HCT116 (cell line): ENCODE measurements around the gene PRDM11. TPM values are rescaled to one million over a fixed set of nuclear protein-coding genes. Genes with fewer than 3 reads are reported as not detected.

Source experiments
- ATAC-seq: fragments of 200-7000 bp; cut with Tn5 transposase; 2 replicates; pipeline ENCODE4 v1.9.1; 2020; ENCODE audit warnings: mild to moderate bottlenecking, moderate library complexity
- BruUV-seq: library from RNA; stranded (reverse); fragments of 400-500 nt; replicated peaks from 2 replicates; lab custom pipeline; 2021; lab: Mats Ljungman, UMichigan
- CTCF ChIA-PET: fragments of 300-600 bp; sonication (Branson Sonifier 250); formaldehyde crosslinking; loops from one replicate; lab custom pipeline; 2021; ENCODE audit warnings: antibody characterized with exemption; lab: Charles Lee
- POLR2A ChIA-PET: fragments of 300-600, 350-600 bp; sonication (Branson Sonifier 250); formaldehyde crosslinking; loops from one replicate; lab custom pipeline; 2021; ENCODE audit warnings: antibody characterized with exemption; lab: Charles Lee
- RAD21 ChIA-PET, 2 experiments: fragments of 300-600 bp; sonication (Branson Sonifier 250); formaldehyde crosslinking; loops; one replicate each; lab custom pipeline; 2023; ENCODE audit warnings: low total read pairs in 2 of 2; ENCODE audit not compliant: uncharacterized antibody in 2 of 2, unreplicated experiment in 2 of 2, low non-redundant PET in 1 of 2; lab: Charles Lee
- DNase-seq: peaks from one replicate; pipeline ENCODE4 v3.0.0-alpha.2; 2010; ENCODE audit warnings: low read depth, low spot score
- H2AFZ ChIP-seq: fragments of 200-600 bp; shearing (Covaris generic), sonication (generic); 2 replicates; pipeline ENCODE4 v1.6.1; 2017; ENCODE audit warnings: low read depth, mixed run types, mixed read lengths, antibody characterized with exemption, low read length; ENCODE audit not compliant: poor library complexity, severe bottlenecking
- H3K27ac ChIP-seq: 2 replicates; pipeline ENCODE4 v1.5.1; 2012; ENCODE audit warnings: low read depth, low read length
- H3K27me3 ChIP-seq: fragments of 200-600 bp; sonication (generic); 2 replicates; pipeline ENCODE4 v1.6.1; 2016; ENCODE audit warnings: mixed run types, low read length, mixed read lengths; ENCODE audit not compliant: insufficient read depth
- H3K36me3 ChIP-seq, 2 experiments: fragments of 200-500 bp in 1 of 2; fragments of 200-600 bp in 1 of 2; sonication (Bioruptor generic) in 1 of 2; sonication (generic) in 1 of 2; 2 replicates each; pipeline versions ENCODE4 v1.5.1 to v1.6.1; 2014 to 2016; ENCODE audit warnings: low read length in 2 of 2, inconsistent platforms in 1 of 2, mixed read lengths in 1 of 2, mixed run types in 1 of 2; ENCODE audit not compliant: insufficient read depth in 2 of 2, control insufficient read depth in 1 of 2
- H3K4me1 ChIP-seq, 2 experiments: fragments of 200-600 bp in 1 of 2; sonication (generic) in 1 of 2; 2 replicates each; pipeline versions ENCODE4 v1.5.1 to v1.6.1; 2012 to 2017; ENCODE audit warnings: low read length in 2 of 2, inconsistent platforms in 1 of 2, mild to moderate bottlenecking in 1 of 2, mixed read lengths in 1 of 2, mixed run types in 1 of 2, moderate library complexity in 1 of 2; ENCODE audit not compliant: insufficient read depth in 2 of 2, control insufficient read depth in 1 of 2
- H3K4me2 ChIP-seq: fragments of 200-600 bp; sonication (generic); 2 replicates; pipeline ENCODE4 v1.6.1; 2017; ENCODE audit warnings: mixed run types, low read length, mixed read lengths
- H3K4me3 ChIP-seq, 2 experiments: fragments of 200-600 bp in 1 of 2; sonication (generic) in 1 of 2; replicated peaks in 1 of 2; 2 replicates each; pipeline ENCODE4 v1.5.1; 2011 to 2016; ENCODE audit warnings: low read length in 2 of 2, control low read depth in 1 of 2, low read depth in 1 of 2, mild to moderate bottlenecking in 1 of 2, mixed read lengths in 1 of 2, mixed run types in 1 of 2
- H3K79me2 ChIP-seq: fragments of 200-600 bp; sonication (generic); 2 replicates; pipeline ENCODE4 v1.6.1; 2017; ENCODE audit warnings: mild to moderate bottlenecking, mixed run types, low read length, moderate library complexity, mixed read lengths; ENCODE audit not compliant: insufficient read depth
- H3K9ac ChIP-seq: fragments of 200-600 bp; sonication (generic); 2 replicates; pipeline ENCODE4 v1.6.1; 2016; ENCODE audit warnings: low read length, mixed read lengths
- H3K9me2 ChIP-seq: fragments of 200-600 bp; sonication (generic), shearing (Covaris generic); 2 replicates; pipeline ENCODE4 v1.6.1; 2017; ENCODE audit warnings: mixed run types, mild to moderate bottlenecking, moderate library complexity; ENCODE audit not compliant: insufficient read depth
- H3K9me3 ChIP-seq, 2 experiments: fragments of 200-500 bp in 1 of 2; fragments of 200-600 bp in 1 of 2; sonication (Bioruptor generic) in 1 of 2; sonication (generic) in 1 of 2; 2 replicates each; pipeline ENCODE4 v1.6.1; 2014 to 2017; ENCODE audit warnings: low read length in 2 of 2, mixed read lengths in 2 of 2, inconsistent platforms in 1 of 2, low read depth in 1 of 2, mild to moderate bottlenecking in 1 of 2, mixed run types in 1 of 2, moderate library complexity in 1 of 2; ENCODE audit not compliant: control insufficient read depth in 1 of 2, insufficient read depth in 1 of 2
- H4K20me1 ChIP-seq: fragments of 200-600 bp; sonication (generic), shearing (Covaris generic); 2 replicates; pipeline ENCODE4 v1.6.1; 2017; ENCODE audit warnings: mixed run types, mild to moderate bottlenecking, moderate library complexity; ENCODE audit not compliant: insufficient read depth
- ATF3 ChIP-seq: IDR thresholded peaks from 2 replicates; pipeline ENCODE4 v1.6.1; 2012
- CEBPB ChIP-seq: IDR thresholded peaks from 2 replicates; pipeline ENCODE4 v1.6.1; 2012; ENCODE audit warnings: low read depth
- CTCF ChIP-seq, 3 experiments: fragments of 200-600 bp in 1 of 3; sonication (generic) in 1 of 3; IDR thresholded peaks in 2 of 3; conservative IDR thresholded peaks in 1 of 3; 2 replicates each; pipeline ENCODE4 v1.5.1; 2012 to 2017; ENCODE audit warnings: low read depth in 2 of 3, low read length in 2 of 3, antibody characterized with exemption in 1 of 3, borderline replicate concordance in 1 of 3, control low read depth in 1 of 3, mild to moderate bottlenecking in 1 of 3, mixed read lengths in 1 of 3, mixed run types in 1 of 3, moderate library complexity in 1 of 3; ENCODE audit not compliant: insufficient read depth in 1 of 3
- EGR1 ChIP-seq: IDR thresholded peaks from 2 replicates; pipeline ENCODE4 v1.6.1; 2012; ENCODE audit warnings: low read depth
- ELF1 ChIP-seq: IDR thresholded peaks from 2 replicates; pipeline ENCODE4 v1.6.1; 2012; ENCODE audit warnings: low read depth, borderline replicate concordance
- EZH2 ChIP-seq: fragments of 200-600 bp; sonication (generic); IDR thresholded peaks from 2 replicates; pipeline ENCODE4 v1.6.1; 2017; ENCODE audit warnings: antibody characterized with exemption, mixed run types
- EZH2phosphoT487 ChIP-seq: fragments of 200-600 bp; IDR thresholded peaks from 2 replicates; pipeline ENCODE4 v1.6.1; 2018; ENCODE audit warnings: antibody characterized with exemption, borderline replicate concordance
- JUND ChIP-seq: IDR thresholded peaks from 2 replicates; pipeline ENCODE4 v1.6.1; 2012
- MAX ChIP-seq: IDR thresholded peaks from 2 replicates; pipeline ENCODE4 v1.6.1; 2012
- POLR2A ChIP-seq: IDR thresholded peaks from 2 replicates; pipeline ENCODE4 v1.7.0; 2011; ENCODE audit warnings: borderline replicate concordance; ENCODE audit not compliant: insufficient read depth, insufficient read length; ENCODE audit errors: extremely low read depth
- POLR2AphosphoS5 ChIP-seq: IDR thresholded peaks from 2 replicates; pipeline ENCODE4 v1.6.1; 2011; ENCODE audit warnings: mild to moderate bottlenecking, low read depth, low read length, moderate library complexity
- REST ChIP-seq: IDR thresholded peaks from 2 replicates; pipeline ENCODE4 v1.6.1; 2012; ENCODE audit warnings: low read depth
- SIN3A ChIP-seq: IDR thresholded peaks from 2 replicates; pipeline ENCODE4 v1.6.1; 2012; ENCODE audit warnings: low read depth
- SP1 ChIP-seq: IDR thresholded peaks from 2 replicates; pipeline ENCODE4 v1.6.1; 2012; ENCODE audit warnings: low read depth
- SRF ChIP-seq: IDR thresholded peaks from 2 replicates; pipeline ENCODE4 v1.6.1; 2012; ENCODE audit warnings: low read depth
- TCF7L2 ChIP-seq: IDR thresholded peaks from 2 replicates; pipeline ENCODE4 v1.7.0; 2011; ENCODE audit warnings: borderline replicate concordance, inconsistent platforms; ENCODE audit not compliant: insufficient read depth, insufficient read length; ENCODE audit errors: extremely low read depth
- YY1 ChIP-seq: IDR thresholded peaks from 2 replicates; pipeline ENCODE4 v1.6.1; 2011; ENCODE audit warnings: low read length, low read depth, moderate library complexity, mild to moderate bottlenecking; ENCODE audit not compliant: insufficient replicate concordance; ENCODE audit errors: extremely low read depth
- ZFX ChIP-seq: fragments of 450-650 bp; IDR thresholded peaks from 2 replicates; pipeline ENCODE4 v1.6.1; 2017
- ZNF274 ChIP-seq: fragments of 200-500 bp; sonication (Bioruptor generic); IDR thresholded peaks from 2 replicates; pipeline ENCODE4 v1.6.1; 2014; ENCODE audit warnings: mild to moderate bottlenecking, low read depth, low read length, inconsistent platforms
- intact Hi-C: fragments of 100-400 bp; cut with micrococcal nuclease; formaldehyde crosslinking; loops from 2 replicates; pipeline ENCODE4 v1.10.0; 2022
- total RNA-seq: library from RNA; stranded (reverse); gene quantifications from one replicate; pipeline ENCODE4 v1.2.1, GENCODE V29; 2021; ENCODE audit not compliant: unreplicated experiment

The PRDM11 gene
- total RNA-seq, 1 experiment from 2014 or later = 9.3 TPM

- RAD21 ChIA-PET = no interaction called here
- POLR2A ChIA-PET = no interaction called here
- H3K4me3 ChIP-seq = no peak overlapping the region
- H3K9me3 ChIP-seq = no peaks in the 10 kb centered on the region
- no peak overlapping the region for H3K27ac ChIP-seq
- DNase-seq (no peak), ATAC-seq (no peak)
- no peak overlapping the region for H3K4me2 ChIP-seq
- H3K79me2 ChIP-seq = no peaks in the 10 kb centered on the region
- no peaks in the 10 kb centered on the region for H3K36me3 ChIP-seq
- H3K9me2 ChIP-seq = no peaks in the 10 kb centered on the region
- H3K27me3 ChIP-seq = no peaks in the 10 kb centered on the region
- TF ChIP-seq CEBPB = no peak
- no peak for TF ChIP-seq ZFX
- TF ChIP-seq JUND = no peak
- TF ChIP-seq ATF3 = no peak
- TF ChIP-seq YY1 = no peak
- no peak for TF ChIP-seq SP1
- TF ChIP-seq EZH2 = no peak
- TF ChIP-seq SIN3A = no peak
- TF ChIP-seq TCF7L2 = no peak
- no peak for TF ChIP-seq POLR2A
- TF ChIP-seq SRF = no peak
- no peak for TF ChIP-seq REST
- TF ChIP-seq CTCF (IDR thresholded peaks at IDR 0.05 in 2 of 3, conservative IDR thresholded peaks at IDR 0.05 in 1 of 3; ENCODE audit: borderline replicate concordance in 1 of 3, insufficient read depth in 1 of 3, low read depth in 2 of 3, low read length in 2 of 3) = no peak
- no peak for TF ChIP-seq EGR1
- TF ChIP-seq ELF1 = no peak
- TF ChIP-seq ZNF274 = no peak
- TF ChIP-seq MAX = no peak
- no peak for TF ChIP-seq EZH2phosphoT487
- no peak for TF ChIP-seq POLR2AphosphoS5
- H3K4me1 ChIP-seq = no peaks in the 10 kb centered on the region
- BruUV-seq = no TSS peak
- no peak overlapping the region for H3K9ac ChIP-seq
- intact Hi-C loops = no loop called here
- CTCF ChIA-PET = interaction anchor here (1.1 kb wide), 1 partner anchor 17 kb away, joined by 3 read pairs; no protein-coding TSS in a partner anchor
- H4K20me1 ChIP-seq = no peaks in the 10 kb centered on the region
- no peak overlapping the region for H2AFZ ChIP-seq
Measured at GRCh38 chr11:45216901-45217300, 70.5 kb downstream of the PRDM11 start.
